Measurements from ENCODE around the gene TMEM256. TPM values are rescaled to one million over a fixed set of nuclear protein-coding genes. Genes with fewer than 3 reads are reported as not detected.
A peak's percentile ranks its signal among the peaks of the same experiment; 100 is the strongest.

The TMEM256 gene
- total and polyA plus RNA-seq, 9 donors: 45.4 to 100 (median 58.2) TPM

- Histone ChIP-seq H3K27ac (ENCODE audit: low read length) (no peak overlapping the region), H3K9me3 (replicated peaks; ENCODE audit: control insufficient read depth, low read depth, low read length) (no peaks in the 10 kb centered on the region), H3K4me3 (ENCODE audit: low read length) (no peak overlapping the region), H3K4me1 (ENCODE audit: control insufficient read depth, insufficient read depth, low read length) (peaks cover 6% of the 10 kb centered on the region), H3K27me3 (ENCODE audit: control insufficient read depth, insufficient read depth, low read length) (peaks cover 3% of the 10 kb centered on the region), H3K36me3 (ENCODE audit: control insufficient read depth, insufficient read depth, low read length) (peaks cover 26% of the 10 kb centered on the region)
- 78% methylated on average over 14 of the region's 25 CpGs for WGBS (ENCODE audit: insufficient coverage)
- DNase-seq: no peak
Observed at GRCh38 chr17:7410634-7411426, 6.9 kb upstream of the TMEM256 start.

- H3K4me3 ChIP-seq (ENCODE audit: low read length): no peak overlapping the region
- H3K9me3 ChIP-seq (replicated peaks; ENCODE audit: control insufficient read depth, low read depth, low read length): no peaks in the 10 kb centered on the region
- H3K4me1 ChIP-seq (ENCODE audit: control insufficient read depth, insufficient read depth, low read length): peaks cover 16% of the 10 kb centered on the region
- no peak for DNase-seq
- no peak overlapping the region for H3K27ac ChIP-seq (ENCODE audit: low read length)
- peaks cover 8% of the 10 kb centered on the region for H3K27me3 ChIP-seq (ENCODE audit: control insufficient read depth, insufficient read depth, low read length)
- H3K36me3 ChIP-seq (ENCODE audit: control insufficient read depth, insufficient read depth, low read length): peaks cover 18% of the 10 kb centered on the region
- 82% methylated on average over 6 of the region's 6 CpGs for WGBS (ENCODE audit: insufficient coverage)
Observed at GRCh38 chr17:7409716-7410115, 5.8 kb upstream of the TMEM256 start.

GRCh38 chr17:7408863-7409262, 5.0 kb upstream of the TMEM256 start:
- Histone ChIP-seq H3K9me3 (replicated peaks; ENCODE audit: control insufficient read depth, low read depth, low read length) (no peaks in the 10 kb centered on the region), H3K27me3 (ENCODE audit: control insufficient read depth, insufficient read depth, low read length) (peaks cover 8% of the 10 kb centered on the region), H3K36me3 (ENCODE audit: control insufficient read depth, insufficient read depth, low read length) (peaks cover 18% of the 10 kb centered on the region), H3K4me1 (ENCODE audit: control insufficient read depth, insufficient read depth, low read length) (peaks cover 16% of the 10 kb centered on the region), H3K4me3 (ENCODE audit: low read length) (no peak overlapping the region), H3K27ac (ENCODE audit: low read length) (no peak overlapping the region)
- no peak for DNase-seq
- WGBS (ENCODE audit: insufficient coverage): 87% methylated on average over 6 of the region's 6 CpGs

GRCh38 chr17:7408252-7408727, 4.4 kb upstream of the TMEM256 start:
- peaks cover 8% of the 10 kb centered on the region for H3K27me3 ChIP-seq (ENCODE audit: control insufficient read depth, insufficient read depth, low read length)
- WGBS (ENCODE audit: insufficient coverage): 62% methylated on average over 55 of the region's 58 CpGs
- H3K27ac ChIP-seq (ENCODE audit: low read length): no peak overlapping the region
- H3K36me3 ChIP-seq (ENCODE audit: control insufficient read depth, insufficient read depth, low read length): peaks cover 18% of the 10 kb centered on the region
- H3K4me1 ChIP-seq (ENCODE audit: control insufficient read depth, insufficient read depth, low read length): peaks cover 19% of the 10 kb centered on the region
- H3K9me3 ChIP-seq (replicated peaks; ENCODE audit: control insufficient read depth, low read depth, low read length): no peaks in the 10 kb centered on the region
- no peak for DNase-seq
- H3K4me3 ChIP-seq (ENCODE audit: low read length): no peak overlapping the region

GRCh38 chr17:7407485-7408251, 3.8 kb upstream of the TMEM256 start, which contains the start of gene NLGN2:
Gene NLGN2 (plus strand): TSS chr17:7407845. CDS start chr17:7408256, 411 bp downstream.
- H3K4me3 ChIP-seq (ENCODE audit: low read length): no peak within 1 kb of the TSS
- 48% methylated on average over 3 of the region's 12 CpGs for WGBS (ENCODE audit: insufficient coverage)
- peaks cover 8% of the 10 kb centered on the region for H3K27me3 ChIP-seq (ENCODE audit: control insufficient read depth, insufficient read depth, low read length)
- peaks cover 18% of the 10 kb centered on the region for H3K36me3 ChIP-seq (ENCODE audit: control insufficient read depth, insufficient read depth, low read length)
- no peaks in the 10 kb centered on the region for H3K9me3 ChIP-seq (replicated peaks; ENCODE audit: control insufficient read depth, low read depth, low read length)
- H3K4me1 ChIP-seq (ENCODE audit: control insufficient read depth, insufficient read depth, low read length): peaks cover 25% of the 10 kb centered on the region
- no peak within 1 kb of the TSS for H3K27ac ChIP-seq (ENCODE audit: low read length)
- DNase-seq: no peak

GRCh38 chr17:7407082-7407481, 3.2 kb upstream of the TMEM256 start:
- Histone ChIP-seq H3K4me3 (ENCODE audit: low read length) (no peak overlapping the region), H3K36me3 (ENCODE audit: control insufficient read depth, insufficient read depth, low read length) (peaks cover 18% of the 10 kb centered on the region), H3K27ac (ENCODE audit: low read length) (no peak overlapping the region), H3K9me3 (replicated peaks; ENCODE audit: control insufficient read depth, low read depth, low read length) (no peaks in the 10 kb centered on the region), H3K4me1 (ENCODE audit: control insufficient read depth, insufficient read depth, low read length) (peaks cover 26% of the 10 kb centered on the region), H3K27me3 (ENCODE audit: control insufficient read depth, insufficient read depth, low read length) (peaks cover 8% of the 10 kb centered on the region)
- no CpG with 5 or more reads among the region's 13 CpGs for WGBS (ENCODE audit: insufficient coverage)
- no peak for DNase-seq

- Histone ChIP-seq H3K27ac (ENCODE audit: low read length) (peak overlapping the region; percentile 98), H3K4me3 (ENCODE audit: low read length) (peak overlapping the region; percentile 82), H3K36me3 (ENCODE audit: control insufficient read depth, insufficient read depth, low read length) (peaks cover 18% of the 10 kb centered on the region), H3K4me1 (ENCODE audit: control insufficient read depth, insufficient read depth, low read length) (peaks cover 26% of the 10 kb centered on the region), H3K27me3 (ENCODE audit: control insufficient read depth, insufficient read depth, low read length) (peaks cover 8% of the 10 kb centered on the region), H3K9me3 (replicated peaks; ENCODE audit: control insufficient read depth, low read depth, low read length) (no peaks in the 10 kb centered on the region)
- DNase-seq: no peak
- 39% methylated on average over 3 of the region's 12 CpGs for WGBS (ENCODE audit: insufficient coverage)
Observed at GRCh38 chr17:7406235-7406825, 2.4 kb upstream of the TMEM256 start.

- WGBS (ENCODE audit: insufficient coverage): 6% methylated on average over 19 of the region's 38 CpGs
- peaks cover 15% of the 10 kb centered on the region for H3K36me3 ChIP-seq (ENCODE audit: control insufficient read depth, insufficient read depth, low read length)
- no peaks in the 10 kb centered on the region for H3K9me3 ChIP-seq (replicated peaks; ENCODE audit: control insufficient read depth, low read depth, low read length)
- peak overlapping the region; percentile 98 for H3K27ac ChIP-seq (ENCODE audit: low read length)
- peaks cover 26% of the 10 kb centered on the region for H3K4me1 ChIP-seq (ENCODE audit: control insufficient read depth, insufficient read depth, low read length)
- H3K27me3 ChIP-seq (ENCODE audit: control insufficient read depth, insufficient read depth, low read length): peaks cover 8% of the 10 kb centered on the region
- H3K4me3 ChIP-seq (ENCODE audit: low read length): peak overlapping the region; percentile 82
- DNase-seq: peak; percentile 68
Observed at GRCh38 chr17:7405350-7406234, 1.7 kb upstream of the TMEM256 start.

GRCh38 chr17:7404737-7405349, 946 bp upstream of the TMEM256 start:
- Histone ChIP-seq H3K4me1 (ENCODE audit: control insufficient read depth, insufficient read depth, low read length) (peaks cover 26% of the 10 kb centered on the region), H3K27me3 (ENCODE audit: control insufficient read depth, insufficient read depth, low read length) (peaks cover 8% of the 10 kb centered on the region), H3K4me3 (ENCODE audit: low read length) (peak overlapping the region; percentile 82), H3K36me3 (ENCODE audit: control insufficient read depth, insufficient read depth, low read length) (peaks cover 11% of the 10 kb centered on the region), H3K27ac (ENCODE audit: low read length) (peak overlapping the region; percentile 98), H3K9me3 (replicated peaks; ENCODE audit: control insufficient read depth, low read depth, low read length) (no peaks in the 10 kb centered on the region)
- no peak for DNase-seq
- WGBS (ENCODE audit: insufficient coverage): under 1% methylated on average over 54 of the region's 65 CpGs
